Activated CD8-positive, alpha-beta memory T cell treated with anti-CD3 and anti-CD28 coated beads, Interleukin-2, amount 50 U/mL, for 24 hours (primary cell): ENCODE data around the gene NCOA1.

Source experiments
- DNase-seq: peaks from one replicate; pipeline ENCODE4 v3.0.0-alpha.2; 2020; ENCODE audit errors: extremely low read depth

Gene NCOA1

GRCh38 chr2:24690524-24690923 is 199.5 kb downstream of the NCOA1 start:
- DNase-seq = no peak

DNA sequence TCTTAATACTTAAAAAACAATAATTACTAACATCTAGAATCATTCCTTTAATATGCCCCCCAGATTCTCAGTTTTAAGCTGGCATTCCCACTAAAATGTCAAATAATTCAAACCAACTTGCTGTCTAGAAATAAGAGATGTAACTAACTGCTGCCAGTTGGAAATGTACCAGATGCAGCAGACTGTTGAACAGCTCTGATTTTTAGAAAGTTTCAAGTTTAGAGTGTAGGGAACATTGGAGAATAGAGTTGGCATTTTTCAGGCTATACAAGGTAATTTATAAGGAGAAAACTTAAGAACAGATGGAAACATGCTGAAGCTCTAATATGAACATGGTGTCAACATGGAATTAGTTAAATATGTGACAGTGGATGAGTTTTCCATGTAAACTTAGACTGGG is 200.8 kb downstream of the NCOA1 start:
- DNase-seq = no peak

GRCh38 chr2:24697792-24698191 is 206.7 kb downstream of the NCOA1 start:
- no peak for DNase-seq

DNA sequence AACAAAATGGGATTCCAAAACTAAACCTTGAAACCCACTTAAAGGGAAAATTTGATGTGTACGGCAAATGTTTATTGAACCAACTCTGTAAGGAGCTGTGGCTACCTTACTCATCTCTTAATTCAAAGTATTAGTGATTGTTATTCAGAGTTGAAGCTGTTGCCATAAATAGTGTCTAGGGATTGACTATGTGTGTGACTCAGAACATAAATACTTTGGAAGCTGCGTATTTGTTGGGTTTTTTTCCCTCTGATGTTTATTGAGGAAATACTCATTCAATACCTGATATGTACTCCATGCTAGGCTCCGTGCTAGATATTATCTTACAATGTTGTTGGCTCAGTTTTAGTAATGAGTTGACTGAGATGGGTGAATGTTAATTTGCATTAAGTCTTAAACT is 211.7 kb downstream of the NCOA1 start:
- DNase-seq = no peak

DNA sequence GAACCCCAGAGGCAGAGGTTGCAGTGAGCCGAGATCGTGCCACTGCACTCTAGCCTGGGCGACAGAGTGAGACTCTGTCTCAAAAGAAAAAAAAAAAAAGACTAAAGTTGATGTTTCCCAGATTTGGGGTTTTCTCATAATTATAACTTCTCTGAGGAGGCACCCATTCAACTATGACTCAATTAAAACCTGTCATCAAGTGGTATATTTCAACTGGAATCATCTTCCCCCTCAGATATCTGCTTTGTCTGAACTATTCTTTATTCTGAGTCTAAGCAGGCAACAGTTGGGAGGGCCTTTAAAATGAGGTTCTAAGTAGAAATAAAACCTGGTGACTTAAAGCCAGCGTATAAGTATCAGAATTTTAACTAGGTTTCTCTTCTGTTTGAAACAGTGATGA is 213.6 kb downstream of the NCOA1 start:
- no peak for DNase-seq

- DNase-seq = no peak
Observed at GRCh38 chr2:24707143-24707542, 216.1 kb downstream of the NCOA1 start.

DNA sequence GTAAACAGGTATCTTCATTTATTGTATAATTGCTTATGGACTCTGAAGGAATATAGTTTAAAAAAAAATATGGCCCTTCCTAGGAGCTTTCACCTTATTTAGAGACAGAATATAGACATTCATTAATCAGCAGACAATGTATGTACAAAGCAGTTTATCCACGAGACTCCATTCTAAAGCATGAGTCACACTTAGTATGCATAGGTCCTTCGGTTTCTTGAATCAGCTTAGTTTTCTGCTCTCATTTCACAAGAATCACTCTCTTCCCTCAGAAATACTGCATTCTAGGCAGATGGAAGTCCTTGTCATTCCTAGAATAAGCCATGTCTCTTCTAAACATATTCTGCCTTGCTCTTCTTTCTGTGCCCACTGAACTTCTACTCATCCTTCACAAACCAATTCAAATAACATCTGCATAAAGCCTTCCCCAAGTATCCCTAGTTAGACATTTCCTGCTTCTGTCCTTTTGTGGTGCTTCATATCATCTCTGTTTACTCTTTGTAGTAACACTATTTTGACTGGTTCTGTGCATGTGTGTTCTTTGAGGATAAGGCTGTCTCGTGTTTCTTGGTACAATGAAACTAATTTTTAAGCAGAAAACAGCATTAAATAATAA is 217.6 kb downstream of the NCOA1 start:
- DNase-seq = no peak

GRCh38 chr2:24710806-24711205 is 219.8 kb downstream of the NCOA1 start:
- DNase-seq = no peak

- no peak for DNase-seq
Observed at GRCh38 chr2:24711865-24712264, 220.8 kb downstream of the NCOA1 start.

GRCh38 chr2:24712296-24712695 is 221.2 kb downstream of the NCOA1 start:
- DNase-seq = no peak

GRCh38 chr2:24717263-24717951 is 226.4 kb downstream of the NCOA1 start:
- DNase-seq = no peak

- DNase-seq = no peak
Observed at GRCh38 chr2:24720310-24720709, 229.3 kb downstream of the NCOA1 start.

DNA sequence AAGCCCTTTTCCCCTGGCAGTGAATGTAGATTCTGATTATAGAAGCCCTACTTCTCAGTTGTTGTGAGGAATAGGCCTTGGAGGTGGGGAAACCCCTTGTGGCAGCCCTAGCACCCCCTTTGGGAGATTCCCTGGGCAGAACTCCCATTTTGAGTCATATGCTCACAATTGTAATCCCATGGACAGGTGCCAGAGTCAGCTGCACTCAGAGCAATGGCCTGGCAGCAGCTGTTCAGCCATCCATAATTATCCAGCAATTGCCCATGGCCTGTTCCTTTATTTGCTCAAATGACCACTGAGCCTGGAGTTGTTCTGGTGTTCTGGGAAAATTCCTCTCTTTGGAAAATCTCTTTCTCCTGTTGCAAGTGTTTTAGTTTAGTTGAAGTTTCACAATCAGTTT is 230.4 kb downstream of the NCOA1 start:
- no peak for DNase-seq

DNA sequence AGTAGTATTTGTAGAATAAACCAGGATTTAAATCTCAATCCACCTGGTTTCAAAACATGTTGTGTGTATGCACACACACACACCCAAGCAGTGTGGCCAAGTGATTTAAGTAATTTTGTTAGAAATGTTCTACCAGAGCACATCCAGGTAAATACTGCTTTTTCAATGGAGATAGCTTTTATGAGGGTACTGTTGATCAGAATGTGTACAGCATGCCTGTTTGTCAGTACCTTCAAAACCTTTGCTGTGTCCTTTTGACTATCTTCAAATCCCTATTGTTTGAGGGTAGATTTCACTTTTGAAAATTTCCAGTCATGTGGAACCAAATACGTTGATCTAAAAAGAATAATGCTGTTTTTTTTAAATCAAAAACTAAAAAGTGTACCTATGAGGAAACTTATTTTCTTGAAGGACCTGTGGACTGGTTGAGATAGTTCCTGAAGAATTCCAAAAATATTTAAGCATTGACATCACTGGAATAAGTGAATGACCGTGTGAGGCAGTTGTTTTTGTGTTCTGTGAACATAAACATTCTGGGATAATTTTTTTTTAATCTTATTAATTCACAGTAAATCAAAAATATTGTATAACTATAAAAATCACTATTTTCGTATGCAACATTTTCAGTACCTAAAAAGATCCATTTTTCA is 231.2 kb downstream of the NCOA1 start:
- no peak for DNase-seq

DNA sequence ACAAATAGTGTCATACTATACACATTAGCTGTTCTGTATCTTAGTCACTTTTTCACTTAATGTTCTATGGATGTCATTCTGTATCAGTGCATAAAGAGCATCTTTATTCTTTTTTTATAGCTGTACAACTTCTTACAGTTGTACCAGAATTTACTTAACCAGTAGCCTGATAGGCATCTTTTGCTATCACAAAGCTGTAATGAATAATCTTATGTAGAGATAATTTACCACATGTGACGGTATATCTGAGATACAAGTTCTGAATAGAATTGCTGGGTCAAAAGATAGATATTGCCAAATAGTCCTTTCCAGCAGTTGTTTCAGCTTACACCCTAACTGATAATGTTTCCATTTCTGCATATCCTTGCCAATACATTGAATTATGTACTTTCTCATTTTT is 232.1 kb downstream of the NCOA1 start:
- no peak for DNase-seq

GRCh38 chr2:24723665-24724064 is 232.6 kb downstream of the NCOA1 start:
- no peak for DNase-seq

GRCh38 chr2:24724111-24724775 is 233.2 kb downstream of the NCOA1 start:
- no peak for DNase-seq

DNA sequence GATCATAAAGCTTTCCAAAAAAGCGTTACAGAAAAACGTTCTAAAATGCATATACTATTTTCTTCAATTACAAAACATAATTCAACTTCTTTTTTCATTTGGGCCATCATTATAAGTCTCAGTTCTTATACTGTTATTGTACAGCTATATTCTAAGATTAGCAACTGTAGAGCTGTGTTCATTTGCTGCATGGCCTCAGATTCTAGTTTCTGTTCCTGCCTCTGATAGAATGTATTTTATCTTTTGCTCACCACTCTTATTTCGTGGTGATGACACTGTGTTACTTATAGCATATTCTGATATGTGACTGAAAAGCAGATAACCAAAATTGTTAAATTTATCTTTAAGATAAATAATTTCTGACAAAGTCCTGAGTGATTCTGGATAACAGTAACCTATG is 234.9 kb downstream of the NCOA1 start:
- no peak for DNase-seq

DNA sequence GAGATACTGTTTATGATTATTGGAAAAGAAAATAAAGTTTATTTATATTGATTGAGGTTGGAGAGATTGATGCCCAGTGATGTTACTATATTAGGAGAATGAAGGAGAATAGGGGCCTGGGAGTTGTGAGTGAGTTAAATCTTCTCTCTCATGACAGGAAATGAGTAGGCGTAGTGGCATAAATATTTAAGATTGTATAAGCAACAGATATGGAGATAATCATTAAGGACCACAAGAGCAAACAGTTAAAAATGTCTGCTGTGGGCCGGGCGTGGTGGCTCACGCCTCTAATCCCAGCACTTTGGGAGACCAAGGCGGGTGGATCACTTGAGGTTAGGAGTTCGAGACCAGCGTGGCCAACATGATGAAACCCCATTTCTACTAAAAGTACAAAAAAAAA is 239.4 kb downstream of the NCOA1 start:
- DNase-seq = no peak

DNA sequence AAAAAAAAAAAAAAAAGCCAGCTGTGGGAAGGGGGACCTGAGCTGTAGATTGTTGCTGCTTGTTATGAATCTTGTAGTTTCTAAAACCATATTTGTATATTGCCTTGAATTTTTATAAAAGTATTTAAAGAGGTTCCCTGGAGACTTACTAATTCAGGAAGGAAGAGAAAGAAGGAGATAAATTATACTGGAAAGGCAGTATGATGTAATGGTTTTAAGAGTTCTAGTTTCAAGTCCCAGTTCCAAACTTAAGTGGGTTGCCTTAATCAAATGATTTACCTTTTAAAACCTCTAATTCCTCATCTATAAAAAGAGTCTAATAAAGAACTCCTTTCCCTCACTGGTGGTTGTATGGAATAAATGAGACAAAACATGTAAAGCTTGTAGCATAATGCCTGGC is 240.0 kb downstream of the NCOA1 start:
- no peak for DNase-seq

- DNase-seq = no peak
Observed at GRCh38 chr2:24731923-24732322, 240.9 kb downstream of the NCOA1 start.

GRCh38 chr2:24734741-24735140 is 243.7 kb downstream of the NCOA1 start:
- no peak for DNase-seq
